BE2C (cell line): ENCODE data around the gene PIN1.

Experiments used
- DNase-seq: peaks from one replicate; pipeline ENCODE4 v3.0.0-alpha.2; 2020
- H3K27me3 ChIP-seq: fragments of 250-450 bp; sonication (Bioruptor Pico); 2 replicates; pipeline ENCODE4 v1.5.1; 2020; ENCODE audit warnings: mild to moderate bottlenecking
- H3K36me3 ChIP-seq: fragments of 250-450 bp; sonication (Bioruptor Pico); 2 replicates; pipeline ENCODE4 v1.5.1; 2020; ENCODE audit warnings: mild to moderate bottlenecking
- H3K4me1 ChIP-seq: fragments of 250-450 bp; sonication (Bioruptor Pico); 2 replicates; pipeline ENCODE4 v1.5.1; 2020
- H3K4me3 ChIP-seq: 2 replicates; pipeline ENCODE4 v1.5.1; 2011; ENCODE audit warnings: low read depth, low read length
- H3K9me3 ChIP-seq: fragments of 250-450 bp; sonication (Bioruptor Pico); 2 replicates; pipeline ENCODE4 v1.5.1; 2020
- TF ChIP-seq, protein P1 (sequence below): IDR thresholded peaks from 2 replicates; pipeline ENCODE4 v1.5.1; 2012; ENCODE audit warnings: mild to moderate bottlenecking, low read depth, low read length

The PIN1 gene

DNA sequence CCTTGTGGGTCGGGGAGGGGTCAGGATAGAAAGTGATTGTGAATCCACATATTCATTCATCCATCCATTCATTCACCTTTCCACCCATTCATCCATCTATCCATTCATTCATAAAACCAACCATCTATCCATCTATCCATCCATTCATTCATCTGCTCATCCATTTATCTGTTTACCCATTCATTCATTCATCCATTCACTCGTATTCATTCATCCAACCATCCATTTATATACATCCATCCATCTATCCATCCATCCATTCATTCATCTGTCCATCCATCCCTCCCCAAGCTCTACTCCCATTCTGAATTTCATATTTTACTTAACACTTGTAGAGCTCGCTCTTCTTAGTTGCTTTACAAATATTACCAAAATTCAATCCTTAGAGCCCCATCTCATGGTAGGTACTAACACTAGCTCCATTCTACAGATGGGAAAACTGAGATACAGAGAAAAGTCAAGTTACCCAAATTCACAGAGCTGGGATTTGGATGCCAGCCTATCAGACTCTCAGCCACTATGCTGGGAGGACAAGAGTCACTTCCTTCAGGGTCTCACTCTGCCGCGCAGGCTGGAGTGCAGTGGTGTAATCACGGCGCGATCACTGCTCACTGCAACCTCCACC, 37.6 kb downstream of the PIN1 start:
- Histone ChIP-seq H3K27me3 (no peaks in the 10 kb centered on the region; the same call in 1 of the 2 replicates), H3K4me3 (no peak overlapping the region), H3K9me3 (no peaks in the 10 kb centered on the region), H3K36me3 (no peaks in the 10 kb centered on the region), H3K4me1 (no peaks in the 10 kb centered on the region)
- no peak for DNase-seq
- TF ChIP-seq, protein P1, sequence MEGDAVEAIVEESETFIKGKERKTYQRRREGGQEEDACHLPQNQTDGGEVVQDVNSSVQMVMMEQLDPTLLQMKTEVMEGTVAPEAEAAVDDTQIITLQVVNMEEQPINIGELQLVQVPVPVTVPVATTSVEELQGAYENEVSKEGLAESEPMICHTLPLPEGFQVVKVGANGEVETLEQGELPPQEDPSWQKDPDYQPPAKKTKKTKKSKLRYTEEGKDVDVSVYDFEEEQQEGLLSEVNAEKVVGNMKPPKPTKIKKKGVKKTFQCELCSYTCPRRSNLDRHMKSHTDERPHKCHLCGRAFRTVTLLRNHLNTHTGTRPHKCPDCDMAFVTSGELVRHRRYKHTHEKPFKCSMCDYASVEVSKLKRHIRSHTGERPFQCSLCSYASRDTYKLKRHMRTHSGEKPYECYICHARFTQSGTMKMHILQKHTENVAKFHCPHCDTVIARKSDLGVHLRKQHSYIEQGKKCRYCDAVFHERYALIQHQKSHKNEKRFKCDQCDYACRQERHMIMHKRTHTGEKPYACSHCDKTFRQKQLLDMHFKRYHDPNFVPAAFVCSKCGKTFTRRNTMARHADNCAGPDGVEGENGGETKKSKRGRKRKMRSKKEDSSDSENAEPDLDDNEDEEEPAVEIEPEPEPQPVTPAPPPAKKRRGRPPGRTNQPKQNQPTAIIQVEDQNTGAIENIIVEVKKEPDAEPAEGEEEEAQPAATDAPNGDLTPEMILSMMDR: no peak

DNA sequence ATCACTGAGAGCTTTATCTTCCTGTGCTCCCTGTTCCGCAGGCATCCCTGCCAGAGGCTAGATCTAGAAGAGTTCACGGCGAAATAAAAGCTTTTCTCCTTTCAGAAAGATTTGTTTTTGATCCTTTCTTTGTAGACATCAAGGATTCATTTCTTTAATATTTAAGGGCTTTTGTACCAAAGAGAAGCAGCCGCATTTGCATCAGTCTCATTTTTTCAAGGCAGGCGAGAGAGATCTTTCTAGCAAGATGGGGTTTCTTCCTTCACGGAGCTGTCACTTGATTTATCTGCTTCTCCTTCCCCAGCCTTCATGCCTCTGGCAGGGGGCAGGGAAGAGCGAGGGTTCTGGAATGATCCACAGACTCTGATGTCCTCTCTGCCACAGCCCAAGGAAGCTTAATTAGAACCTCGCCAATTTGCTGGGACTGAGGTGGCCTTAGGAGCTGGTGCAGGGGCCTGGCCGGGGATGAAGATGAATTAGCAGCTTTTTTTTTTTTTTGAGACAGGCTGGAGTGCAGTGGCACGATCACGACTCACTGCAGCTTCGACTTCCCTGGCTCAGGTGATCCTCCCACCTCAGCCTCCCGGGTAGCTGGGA, 40.0 kb downstream of the PIN1 start:
- Histone ChIP-seq H3K4me3 (no peak overlapping the region), H3K4me1 (no peaks in the 10 kb centered on the region), H3K27me3 (no peaks in the 10 kb centered on the region), H3K9me3 (no peaks in the 10 kb centered on the region), H3K36me3 (no peaks in the 10 kb centered on the region)
- DNase-seq: no peak
- TF ChIP-seq, protein P1: no peak

DNA sequence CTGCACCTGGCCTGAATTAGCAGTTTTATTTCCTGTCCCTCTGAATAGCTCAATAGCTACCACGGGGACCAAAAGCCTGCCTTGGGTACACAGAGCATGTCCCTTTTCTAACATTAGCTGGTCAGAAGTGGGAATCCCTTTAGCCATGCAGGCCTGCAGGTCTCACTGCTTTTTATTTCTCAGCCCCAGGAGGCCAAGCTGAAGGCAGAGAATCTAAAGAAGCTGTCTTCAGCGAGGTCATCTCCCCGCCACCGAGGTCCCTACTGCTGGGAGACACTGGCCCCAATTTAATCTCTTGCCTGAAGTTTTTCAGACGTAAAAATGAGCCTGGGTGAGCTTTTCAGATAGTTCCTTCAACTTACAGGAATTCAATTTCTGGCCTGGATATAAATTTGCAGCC, 40.7 kb downstream of the PIN1 start:
- no peaks in the 10 kb centered on the region for H3K27me3 ChIP-seq
- TF ChIP-seq, protein P1: no peak

DNA sequence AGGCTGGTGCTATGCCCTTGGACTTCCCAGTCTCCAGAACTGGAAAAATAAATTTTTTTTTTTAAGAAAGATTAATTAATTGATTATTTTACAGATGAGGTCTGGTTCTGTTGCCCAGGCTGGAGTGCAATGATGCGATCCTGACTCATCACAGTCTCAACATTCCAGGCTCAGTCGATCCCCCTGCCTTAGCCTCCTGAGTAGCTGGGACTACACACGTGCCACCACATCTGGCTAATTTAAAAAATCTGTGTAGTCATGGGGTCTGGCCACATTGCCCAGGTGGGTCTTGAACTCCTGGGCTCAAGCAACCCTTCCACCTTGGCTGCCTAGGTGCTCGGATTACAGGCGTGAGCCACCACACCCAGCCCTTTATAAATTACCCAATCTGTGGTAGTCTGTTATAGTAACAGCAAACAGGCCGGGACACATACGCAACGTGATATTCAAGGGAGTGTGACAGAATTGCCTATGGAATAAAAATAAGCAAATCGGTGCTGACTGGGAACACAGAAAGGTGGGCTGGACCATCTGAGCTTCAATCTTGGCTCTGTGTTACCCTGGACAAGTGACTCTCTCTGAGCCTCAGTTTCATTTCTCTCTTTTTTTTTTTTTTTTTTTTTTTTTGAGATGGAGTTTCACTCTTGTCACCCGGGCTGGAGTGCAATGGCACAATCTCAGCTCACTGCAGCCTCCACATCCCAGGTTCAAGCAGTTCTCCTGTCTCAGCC, 42.8 kb downstream of the PIN1 start:
- Histone ChIP-seq H3K4me1 (no peaks in the 10 kb centered on the region), H3K27me3 (no peaks in the 10 kb centered on the region), H3K9me3 (no peaks in the 10 kb centered on the region), H3K36me3 (no peaks in the 10 kb centered on the region), H3K4me3 (no peak overlapping the region)
- DNase-seq: no peak
- TF ChIP-seq, protein P1: no peak

More for the DNA sequence above, 40.7 kb downstream of the PIN1 start:
- no peak for DNase-seq
- Histone ChIP-seq H3K36me3 (no peaks in the 10 kb centered on the region), H3K4me1 (no peaks in the 10 kb centered on the region), H3K9me3 (no peaks in the 10 kb centered on the region), H3K4me3 (no peak overlapping the region)

DNA sequence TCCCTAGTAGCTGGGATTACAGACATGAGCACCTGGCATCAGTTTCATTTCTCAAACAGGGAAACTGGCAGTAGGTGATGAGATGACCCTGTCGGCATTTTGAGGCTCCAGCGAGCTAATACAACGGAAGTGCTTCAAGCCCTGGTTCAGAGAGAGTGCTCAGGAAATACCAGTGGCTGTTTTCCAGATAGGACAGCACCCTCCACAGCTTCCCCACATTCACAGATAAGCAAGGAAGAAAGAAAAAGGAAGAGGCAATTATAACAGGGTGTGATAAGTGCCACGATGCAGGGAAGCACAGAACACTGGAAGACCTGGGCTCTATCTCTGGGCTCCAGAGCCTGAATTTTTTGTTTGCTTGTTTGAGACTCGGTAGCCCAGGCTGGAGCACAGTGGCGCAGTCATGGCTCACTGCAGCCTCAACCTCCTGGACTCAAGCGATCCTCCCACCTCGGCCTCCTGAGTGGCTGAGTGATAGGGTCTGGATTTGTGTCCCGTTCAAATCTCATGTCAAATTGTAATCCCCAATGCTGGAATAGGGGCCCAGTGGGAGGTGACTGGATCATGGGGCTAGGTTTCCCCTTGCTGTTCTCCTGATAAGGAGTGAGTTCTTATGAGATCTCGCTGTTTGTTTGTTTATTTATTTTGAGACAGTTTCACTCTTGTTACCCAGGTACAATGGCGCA, 43.5 kb downstream of the PIN1 start:
- Histone ChIP-seq H3K4me1 (no peaks in the 10 kb centered on the region), H3K36me3 (no peaks in the 10 kb centered on the region), H3K9me3 (no peaks in the 10 kb centered on the region), H3K4me3 (no peak overlapping the region), H3K27me3 (no peaks in the 10 kb centered on the region)
- no peak for DNase-seq
- TF ChIP-seq, protein P1: no peak
